Nephron (organoid): ENCODE data around the gene RNF220.
"Not testable (repeated sequence)": the region's sequence is repeated elsewhere in the genome, so short reads cannot be mapped to it uniquely, and the experiment has no call there.

ENCODE experiments used
- H3K27ac Mint-ChIP-seq, 3 experiments: 2 replicates each; pipeline ENCODE4 v1.8.0; 2020; ENCODE audit warnings: mixed read lengths in 3 of 3, mild to moderate bottlenecking in 2 of 3, moderate library complexity in 1 of 3
- H3K27me3 Mint-ChIP-seq: 2 replicates; pipeline ENCODE4 v1.8.0; 2021; ENCODE audit warnings: low read depth, mild to moderate bottlenecking, moderate library complexity, mixed read lengths
- H3K36me3 Mint-ChIP-seq: 2 replicates; pipeline ENCODE4 v1.8.0; 2020; ENCODE audit warnings: low read depth, mixed read lengths
- H3K4me1 Mint-ChIP-seq: 2 replicates; pipeline ENCODE4 v1.8.0; 2020; ENCODE audit warnings: mixed read lengths
- H3K4me3 Mint-ChIP-seq, 3 experiments: 2 replicates each; pipeline ENCODE4 v1.8.0; 2020; ENCODE audit warnings: mild to moderate bottlenecking in 3 of 3, mixed read lengths in 3 of 3, moderate library complexity in 2 of 3
- H3K9me3 Mint-ChIP-seq: 2 replicates; pipeline ENCODE4 v1.8.0; 2020; ENCODE audit warnings: mixed read lengths
- TF ChIP-seq, protein P1 (sequence below), 3 experiments: fragments of 200-600 bp; sonication (generic); IDR thresholded peaks; one replicate each; pipeline ENCODE4 v1.5.0; 2021; ENCODE audit warnings: antibody characterized with exemption in 3 of 3; ENCODE audit not compliant: unreplicated experiment in 3 of 3

Gene RNF220

DNA sequence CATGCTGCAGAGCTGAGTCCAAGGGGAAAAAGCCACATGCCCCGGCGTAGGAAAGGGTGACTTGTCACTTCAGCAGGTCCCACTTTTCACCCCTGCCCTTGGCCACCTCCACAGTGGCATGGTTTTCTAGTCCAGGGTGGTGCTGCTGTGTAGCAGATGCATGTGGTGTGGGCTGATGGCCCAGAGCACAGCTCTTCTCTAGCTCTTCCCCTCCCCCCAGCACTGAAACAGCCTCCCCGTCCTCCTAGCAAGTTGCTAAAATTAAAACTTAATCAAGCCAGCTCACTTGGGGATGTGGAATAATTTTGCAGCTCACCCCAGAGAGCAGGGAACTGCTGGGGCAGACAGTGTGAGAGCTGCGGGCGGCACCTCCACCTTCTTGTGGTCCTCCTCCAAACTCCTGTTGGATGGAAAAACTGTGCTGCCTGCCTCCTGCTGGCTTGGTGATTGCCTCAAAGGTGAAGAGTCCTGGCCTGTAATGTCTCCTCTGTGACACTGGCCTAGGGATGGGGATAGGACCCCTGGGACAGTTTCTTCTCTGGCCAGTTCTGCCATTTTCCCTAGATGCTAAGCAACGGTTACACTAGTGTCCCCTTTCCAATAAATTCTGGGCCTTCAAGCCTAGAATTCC lies 91.6 kb downstream of the RNF220 start:
- Mint-ChIP-seq H3K36me3 (no peaks in the 10 kb centered on the region), H3K27ac (no peak overlapping the region), H3K4me1 (peaks cover 6% of the 10 kb centered on the region), H3K9me3 (no peaks in the 10 kb centered on the region), H3K27me3 (peaks cover 13% of the 10 kb centered on the region), H3K4me3 (no peak overlapping the region)
- TF ChIP-seq, protein P1, sequence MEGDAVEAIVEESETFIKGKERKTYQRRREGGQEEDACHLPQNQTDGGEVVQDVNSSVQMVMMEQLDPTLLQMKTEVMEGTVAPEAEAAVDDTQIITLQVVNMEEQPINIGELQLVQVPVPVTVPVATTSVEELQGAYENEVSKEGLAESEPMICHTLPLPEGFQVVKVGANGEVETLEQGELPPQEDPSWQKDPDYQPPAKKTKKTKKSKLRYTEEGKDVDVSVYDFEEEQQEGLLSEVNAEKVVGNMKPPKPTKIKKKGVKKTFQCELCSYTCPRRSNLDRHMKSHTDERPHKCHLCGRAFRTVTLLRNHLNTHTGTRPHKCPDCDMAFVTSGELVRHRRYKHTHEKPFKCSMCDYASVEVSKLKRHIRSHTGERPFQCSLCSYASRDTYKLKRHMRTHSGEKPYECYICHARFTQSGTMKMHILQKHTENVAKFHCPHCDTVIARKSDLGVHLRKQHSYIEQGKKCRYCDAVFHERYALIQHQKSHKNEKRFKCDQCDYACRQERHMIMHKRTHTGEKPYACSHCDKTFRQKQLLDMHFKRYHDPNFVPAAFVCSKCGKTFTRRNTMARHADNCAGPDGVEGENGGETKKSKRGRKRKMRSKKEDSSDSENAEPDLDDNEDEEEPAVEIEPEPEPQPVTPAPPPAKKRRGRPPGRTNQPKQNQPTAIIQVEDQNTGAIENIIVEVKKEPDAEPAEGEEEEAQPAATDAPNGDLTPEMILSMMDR (IDR thresholded peaks at IDR 0.05; ENCODE audit: unreplicated experiment in 3 of 3), result no peak

- Mint-ChIP-seq H3K9me3 (no peaks in the 10 kb centered on the region), H3K4me3 (no peak overlapping the region), H3K4me1 (peaks cover 13% of the 10 kb centered on the region), H3K27ac (no peak overlapping the region), H3K27me3 (peaks cover 16% of the 10 kb centered on the region), H3K36me3 (no peaks in the 10 kb centered on the region)
- TF ChIP-seq, protein P1 (IDR thresholded peaks at IDR 0.05; ENCODE audit: unreplicated experiment in 3 of 3), result no peak
These were observed 92.5 kb downstream of the RNF220 start for GRCh38 chr1:44497422-44498170.

DNA sequence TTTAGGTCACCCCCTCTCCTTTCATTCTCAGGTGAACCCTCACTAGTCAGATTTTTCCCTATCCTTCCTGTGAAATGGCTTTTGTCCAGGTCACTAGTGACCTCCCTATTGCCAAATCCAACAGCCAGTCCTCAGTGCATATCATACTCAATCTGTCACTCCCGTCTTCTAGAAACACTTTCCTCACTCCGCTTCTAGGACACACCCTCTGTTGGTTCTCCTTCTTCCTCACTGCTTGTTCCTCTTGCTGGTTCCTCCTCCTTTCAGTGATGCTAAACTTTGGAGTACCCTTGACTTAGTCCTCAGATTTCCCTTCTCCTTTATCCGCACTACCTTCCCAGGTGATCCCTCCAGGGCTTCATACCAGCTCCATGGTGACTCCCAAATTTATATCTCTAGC lies 94.3 kb downstream of the RNF220 start:
- peaks cover 13% of the 10 kb centered on the region for H3K4me1 Mint-ChIP-seq
- H3K27ac Mint-ChIP-seq, result no peak overlapping the region
- TF ChIP-seq, protein P1 (IDR thresholded peaks at IDR 0.05; ENCODE audit: unreplicated experiment in 3 of 3), result no peak
- peaks cover 15% of the 10 kb centered on the region for H3K27me3 Mint-ChIP-seq
- H3K36me3 Mint-ChIP-seq, result no peaks in the 10 kb centered on the region
- H3K4me3 Mint-ChIP-seq, result no peak overlapping the region
- no peaks in the 10 kb centered on the region for H3K9me3 Mint-ChIP-seq

- Mint-ChIP-seq H3K4me1 (peaks cover 19% of the 10 kb centered on the region), H3K27me3 (peaks cover 24% of the 10 kb centered on the region), H3K4me3 (no peak overlapping the region), H3K27ac (no peak overlapping the region), H3K36me3 (no peaks in the 10 kb centered on the region), H3K9me3 (no peaks in the 10 kb centered on the region)
- TF ChIP-seq, protein P1 (IDR thresholded peaks at IDR 0.05; ENCODE audit: unreplicated experiment in 3 of 3), result peak in 2 of 3 experiments; percentile 16 to 45
These were observed 95.4 kb downstream of the RNF220 start for GRCh38 chr1:44500181-44501046.

DNA sequence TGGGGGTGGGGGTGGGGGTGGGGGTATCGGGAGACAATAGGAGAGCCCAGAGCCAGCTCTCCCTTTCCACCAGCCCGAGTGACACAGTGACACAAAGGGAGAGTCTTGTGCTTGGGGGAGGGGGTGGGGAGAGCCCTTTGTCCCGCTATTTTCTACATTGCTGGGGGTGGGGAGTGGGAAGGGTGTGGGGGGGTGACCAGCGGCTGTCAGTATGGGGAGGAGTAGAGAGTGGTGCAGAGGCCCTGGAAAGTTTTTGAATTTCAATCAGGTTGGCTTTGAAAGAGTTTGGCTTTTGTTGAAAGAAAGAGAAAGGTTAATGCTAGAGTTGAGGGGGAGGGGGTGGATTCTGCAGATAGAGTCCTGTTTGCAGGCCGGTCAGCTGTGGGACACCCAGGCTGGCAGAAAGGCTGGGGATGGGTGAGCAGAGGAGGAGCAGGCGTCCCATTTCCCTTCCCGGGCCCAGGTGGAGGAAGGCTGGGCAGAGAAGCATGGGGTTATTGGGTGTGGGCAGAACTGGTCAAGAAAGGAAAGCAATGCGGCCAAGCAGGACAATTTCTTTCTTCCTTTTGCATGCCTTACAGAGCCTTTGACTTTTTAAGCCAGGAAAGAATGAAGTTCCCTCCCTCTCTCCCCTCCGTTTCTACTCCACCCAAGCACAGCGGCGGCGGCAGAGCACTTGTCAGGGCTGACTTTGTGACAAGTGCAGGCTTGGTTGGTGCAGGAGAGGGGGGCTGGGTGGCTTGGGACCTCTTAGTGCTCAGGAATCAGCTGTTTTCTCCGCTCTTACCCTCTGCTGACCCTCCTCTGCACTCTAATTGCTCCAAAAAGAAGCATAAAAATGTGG lies 96.2 kb downstream of the RNF220 start:
- Mint-ChIP-seq H3K27ac (peak overlapping the region; percentile 68 to 78 (median 71)), H3K4me1 (peaks cover 25% of the 10 kb centered on the region), H3K9me3 (no peaks in the 10 kb centered on the region), H3K27me3 (peaks cover 31% of the 10 kb centered on the region), H3K4me3 (peak overlapping the region; percentile 10 to 48 (median 38)), H3K36me3 (no peaks in the 10 kb centered on the region)
- TF ChIP-seq, protein P1 (IDR thresholded peaks at IDR 0.05; ENCODE audit: unreplicated experiment in 3 of 3), result no peak

DNA sequence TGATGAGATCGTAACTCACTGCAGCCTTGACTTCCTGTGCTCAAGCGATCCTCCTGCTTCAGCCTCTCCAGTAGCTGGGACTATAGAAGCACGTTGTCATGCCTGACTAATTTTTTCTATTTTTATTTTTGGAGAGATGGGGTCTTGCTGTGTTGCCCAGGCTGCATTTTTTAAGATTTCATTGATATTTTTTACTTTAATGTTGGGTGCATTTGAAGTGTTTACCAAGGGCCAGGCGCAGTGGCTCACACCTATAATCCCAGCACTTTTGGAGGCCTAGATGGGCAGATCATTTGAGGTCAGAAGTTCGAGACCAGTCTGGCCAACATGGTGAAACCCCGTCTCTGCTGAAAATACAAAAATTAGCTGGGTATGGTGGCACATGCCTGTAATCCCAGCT lies 97.8 kb downstream of the RNF220 start:
- H3K27ac Mint-ChIP-seq, H3K36me3 Mint-ChIP-seq, H3K4me3 Mint-ChIP-seq, H3K9me3 Mint-ChIP-seq: not testable (repeated sequence)
- Mint-ChIP-seq H3K4me1 (peaks cover 39% of the 10 kb centered on the region), H3K27me3 (peaks cover 45% of the 10 kb centered on the region)
